Measurements from ENCODE around the gene SOWAHD. TPM values are rescaled to one million over a fixed set of nuclear protein-coding genes. Genes with fewer than 3 reads are reported as not detected.
A peak's percentile ranks its signal among the peaks of the same experiment; 100 is the strongest.
"Not testable (repeated sequence)": the region's sequence is repeated elsewhere in the genome, so short reads cannot be mapped to it uniquely, and the experiment has no call there.

Gene SOWAHD
- total RNA-seq, 1 donor from 2014 or later, result 0.91 TPM

- Mint-ChIP-seq H3K36me3 (ENCODE audit: insufficient read depth) (no peaks in the 10 kb centered on the region), H3K4me3 (ENCODE audit: low read depth) (peak overlapping the region; percentile 33), H3K27me3 (peaks cover 16% of the 10 kb centered on the region), H3K9me3 (ENCODE audit: low read depth) (peaks cover 3% of the 10 kb centered on the region), H3K27ac (no peak overlapping the region), H3K4me1 (ENCODE audit: low read depth) (peaks cover 10% of the 10 kb centered on the region)
- no peak for DNase-seq (ENCODE audit: low spot score, unreplicated experiment)
- no peak for TF ChIP-seq CTCF (IDR thresholded peaks at IDR 0.05; ENCODE audit: unreplicated experiment)
These were observed 919 bp downstream of the SOWAHD start for GRCh38 chrX:119759248-119759766.

- Mint-ChIP-seq H3K27ac (no peak overlapping the region), H3K36me3 (ENCODE audit: insufficient read depth) (no peaks in the 10 kb centered on the region), H3K4me3 (ENCODE audit: low read depth) (no peak overlapping the region), H3K9me3 (ENCODE audit: low read depth) (peaks cover 3% of the 10 kb centered on the region), H3K27me3 (peaks cover 16% of the 10 kb centered on the region), H3K4me1 (ENCODE audit: low read depth) (peaks cover 10% of the 10 kb centered on the region)
- TF ChIP-seq CTCF (IDR thresholded peaks at IDR 0.05; ENCODE audit: unreplicated experiment), result no peak
- DNase-seq (ENCODE audit: low spot score, unreplicated experiment), result no peak
These were observed 1.9 kb downstream of the SOWAHD start for GRCh38 chrX:119760026-119760877.

GRCh38 chrX:119762718-119763117, 4.3 kb downstream of the SOWAHD start:
- H3K4me3 Mint-ChIP-seq (ENCODE audit: low read depth), result no peak overlapping the region
- no peak overlapping the region for H3K27ac Mint-ChIP-seq
- peaks cover 1% of the 10 kb centered on the region for H3K4me1 Mint-ChIP-seq (ENCODE audit: low read depth)
- H3K27me3 Mint-ChIP-seq, result peaks cover 16% of the 10 kb centered on the region
- DNase-seq (ENCODE audit: low spot score, unreplicated experiment), result no peak
- no peaks in the 10 kb centered on the region for H3K36me3 Mint-ChIP-seq (ENCODE audit: insufficient read depth)
- no peaks in the 10 kb centered on the region for H3K9me3 Mint-ChIP-seq (ENCODE audit: low read depth)
- no peak for TF ChIP-seq CTCF (IDR thresholded peaks at IDR 0.05; ENCODE audit: unreplicated experiment)

GRCh38 chrX:119763181-119763580, 4.8 kb downstream of the SOWAHD start:
- TF ChIP-seq CTCF (IDR thresholded peaks at IDR 0.05; ENCODE audit: unreplicated experiment), result no peak
- Mint-ChIP-seq H3K9me3 (ENCODE audit: low read depth) (no peaks in the 10 kb centered on the region), H3K27ac (no peak overlapping the region), H3K36me3 (ENCODE audit: insufficient read depth) (peaks cover 1% of the 10 kb centered on the region), H3K4me1 (ENCODE audit: low read depth) (no peaks in the 10 kb centered on the region), H3K4me3 (ENCODE audit: low read depth) (no peak overlapping the region), H3K27me3 (peaks cover 16% of the 10 kb centered on the region)
- DNase-seq (ENCODE audit: low spot score, unreplicated experiment), result no peak

- no peak overlapping the region for H3K4me3 Mint-ChIP-seq (ENCODE audit: low read depth)
- peaks cover 2% of the 10 kb centered on the region for H3K9me3 Mint-ChIP-seq (ENCODE audit: low read depth)
- no peak for DNase-seq (ENCODE audit: low spot score, unreplicated experiment)
- peaks cover 16% of the 10 kb centered on the region for H3K27me3 Mint-ChIP-seq
- peaks cover 4% of the 10 kb centered on the region for H3K36me3 Mint-ChIP-seq (ENCODE audit: insufficient read depth)
- no peak for TF ChIP-seq CTCF (IDR thresholded peaks at IDR 0.05; ENCODE audit: unreplicated experiment)
- H3K27ac Mint-ChIP-seq, result no peak overlapping the region
- no peaks in the 10 kb centered on the region for H3K4me1 Mint-ChIP-seq (ENCODE audit: low read depth)
These were observed 5.5 kb downstream of the SOWAHD start for GRCh38 chrX:119763836-119764387.

GRCh38 chrX:119768436-119768835, 10.0 kb downstream of the SOWAHD start:
- not testable (repeated sequence) for H3K4me1 Mint-ChIP-seq (ENCODE audit: low read depth); H3K27me3 Mint-ChIP-seq; H3K9me3 Mint-ChIP-seq (ENCODE audit: low read depth); DNase-seq (ENCODE audit: low spot score, unreplicated experiment); H3K4me3 Mint-ChIP-seq (ENCODE audit: low read depth); H3K27ac Mint-ChIP-seq; H3K36me3 Mint-ChIP-seq (ENCODE audit: insufficient read depth)

- peaks cover 10% of the 10 kb centered on the region for H3K36me3 Mint-ChIP-seq (ENCODE audit: insufficient read depth)
- H3K9me3 Mint-ChIP-seq (ENCODE audit: low read depth); H3K4me3 Mint-ChIP-seq (ENCODE audit: low read depth); DNase-seq (ENCODE audit: low spot score, unreplicated experiment); H3K27ac Mint-ChIP-seq; H3K4me1 Mint-ChIP-seq (ENCODE audit: low read depth); H3K27me3 Mint-ChIP-seq: not testable (repeated sequence)
These were observed 11.0 kb downstream of the SOWAHD start for GRCh38 chrX:119769388-119769787.
